Ishikawa (cell line): ENCODE results near the gene SLC7A10.

ENCODE experiments used
- CEBPB ChIP-seq: IDR thresholded peaks from 2 replicates; pipeline ENCODE4 v1.6.1; 2012
- CREB1 ChIP-seq: IDR thresholded peaks from 2 replicates; pipeline ENCODE4 v1.6.1; 2012; ENCODE audit warnings: low read depth
- EGR1 ChIP-seq: IDR thresholded peaks from 2 replicates; pipeline ENCODE4 v1.6.1; 2012
- EP300 ChIP-seq: IDR thresholded peaks from 2 replicates; pipeline ENCODE4 v1.6.1; 2012; ENCODE audit warnings: borderline replicate concordance
- FOXM1 ChIP-seq: IDR thresholded peaks from 2 replicates; pipeline ENCODE4 v1.6.1; 2012; ENCODE audit warnings: low read depth, borderline replicate concordance
- NFIC ChIP-seq: IDR thresholded peaks from 2 replicates; pipeline ENCODE4 v1.6.1; 2012
- RAD21 ChIP-seq: IDR thresholded peaks from 2 replicates; pipeline ENCODE4 v1.6.1; 2012; ENCODE audit warnings: low read depth
- TAF1 ChIP-seq: IDR thresholded peaks from 2 replicates; pipeline ENCODE4 v1.6.1; 2012; ENCODE audit warnings: low read depth, mild to moderate bottlenecking
- TCF12 ChIP-seq: IDR thresholded peaks from 2 replicates; pipeline ENCODE4 v1.6.1; 2012; ENCODE audit warnings: low read depth
- TEAD4 ChIP-seq: IDR thresholded peaks from 2 replicates; pipeline ENCODE4 v1.6.1; 2012
- YY1 ChIP-seq: IDR thresholded peaks from 2 replicates; pipeline ENCODE4 v1.6.1; 2012; ENCODE audit warnings: low read depth
- ZBTB7A ChIP-seq: IDR thresholded peaks from 2 replicates; pipeline ENCODE4 v1.6.1; 2012; ENCODE audit warnings: low read depth
- TF ChIP-seq, protein P1 (sequence below): IDR thresholded peaks from 2 replicates; pipeline ENCODE4 v1.6.1; 2012; ENCODE audit warnings: low read depth, mild to moderate bottlenecking
- TF ChIP-seq, protein P2 (sequence below): IDR thresholded peaks from 2 replicates; pipeline ENCODE4 v1.6.1; 2012
- TF ChIP-seq, protein P3 (sequence below): IDR thresholded peaks from 2 replicates; pipeline ENCODE4 v1.6.1; 2012

SLC7A10 gene

DNA sequence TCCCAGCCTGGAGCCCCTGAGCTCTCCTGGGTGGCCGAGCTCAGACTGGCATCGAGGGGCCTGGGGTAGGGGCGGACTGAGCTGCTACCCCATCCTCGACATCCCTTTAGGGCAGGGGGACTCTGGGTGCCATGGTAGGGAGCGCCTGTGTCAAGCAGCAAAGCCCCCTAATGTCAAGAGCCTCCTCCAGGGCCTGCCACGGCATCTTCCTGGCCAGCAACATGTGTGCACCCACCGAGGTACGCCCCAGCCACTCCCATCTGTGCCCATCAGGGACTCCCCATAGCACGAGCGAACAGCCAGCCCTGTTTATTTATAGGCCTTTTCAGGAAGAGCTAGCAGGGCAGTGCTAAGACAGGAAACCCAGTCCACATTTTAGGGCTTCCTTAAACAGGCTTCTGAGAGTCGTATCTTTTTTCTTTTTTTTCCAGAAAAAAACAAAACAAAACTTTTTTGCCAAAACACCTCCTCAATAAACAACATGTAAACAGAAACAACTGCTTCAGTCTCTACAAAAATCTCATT lies 17.2 kb downstream of the SLC7A10 start:
- TF ChIP-seq, protein P1, sequence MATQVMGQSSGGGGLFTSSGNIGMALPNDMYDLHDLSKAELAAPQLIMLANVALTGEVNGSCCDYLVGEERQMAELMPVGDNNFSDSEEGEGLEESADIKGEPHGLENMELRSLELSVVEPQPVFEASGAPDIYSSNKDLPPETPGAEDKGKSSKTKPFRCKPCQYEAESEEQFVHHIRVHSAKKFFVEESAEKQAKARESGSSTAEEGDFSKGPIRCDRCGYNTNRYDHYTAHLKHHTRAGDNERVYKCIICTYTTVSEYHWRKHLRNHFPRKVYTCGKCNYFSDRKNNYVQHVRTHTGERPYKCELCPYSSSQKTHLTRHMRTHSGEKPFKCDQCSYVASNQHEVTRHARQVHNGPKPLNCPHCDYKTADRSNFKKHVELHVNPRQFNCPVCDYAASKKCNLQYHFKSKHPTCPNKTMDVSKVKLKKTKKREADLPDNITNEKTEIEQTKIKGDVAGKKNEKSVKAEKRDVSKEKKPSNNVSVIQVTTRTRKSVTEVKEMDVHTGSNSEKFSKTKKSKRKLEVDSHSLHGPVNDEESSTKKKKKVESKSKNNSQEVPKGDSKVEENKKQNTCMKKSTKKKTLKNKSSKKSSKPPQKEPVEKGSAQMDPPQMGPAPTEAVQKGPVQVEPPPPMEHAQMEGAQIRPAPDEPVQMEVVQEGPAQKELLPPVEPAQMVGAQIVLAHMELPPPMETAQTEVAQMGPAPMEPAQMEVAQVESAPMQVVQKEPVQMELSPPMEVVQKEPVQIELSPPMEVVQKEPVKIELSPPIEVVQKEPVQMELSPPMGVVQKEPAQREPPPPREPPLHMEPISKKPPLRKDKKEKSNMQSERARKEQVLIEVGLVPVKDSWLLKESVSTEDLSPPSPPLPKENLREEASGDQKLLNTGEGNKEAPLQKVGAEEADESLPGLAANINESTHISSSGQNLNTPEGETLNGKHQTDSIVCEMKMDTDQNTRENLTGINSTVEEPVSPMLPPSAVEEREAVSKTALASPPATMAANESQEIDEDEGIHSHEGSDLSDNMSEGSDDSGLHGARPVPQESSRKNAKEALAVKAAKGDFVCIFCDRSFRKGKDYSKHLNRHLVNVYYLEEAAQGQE, result no peak
- no peak for TF ChIP-seq RAD21
- no peak for TF ChIP-seq TCF12
- no peak for TF ChIP-seq FOXM1
- TF ChIP-seq CEBPB, result no peak

DNA sequence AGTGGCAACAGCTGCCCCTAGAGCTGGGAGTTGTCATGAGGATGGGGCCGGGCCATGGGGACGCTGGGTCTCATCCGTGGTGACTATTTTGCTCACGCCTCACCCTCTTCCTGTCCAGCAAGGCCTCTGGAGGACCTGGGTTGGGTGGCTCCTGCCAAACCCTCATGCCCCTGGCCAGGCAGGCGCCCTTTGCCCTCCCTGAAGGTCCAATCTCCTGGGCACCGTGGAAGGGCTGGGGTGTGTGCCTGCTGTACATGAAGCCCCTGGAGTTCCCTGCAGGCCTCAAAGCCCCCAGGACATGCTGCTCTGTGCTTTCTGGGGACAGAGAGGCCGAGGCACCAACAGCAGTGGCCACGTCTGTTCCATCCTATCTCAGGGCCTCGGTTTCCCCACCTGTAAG lies 17.7 kb downstream of the SLC7A10 start:
- TF ChIP-seq YY1 (no peak), TEAD4 (no peak), CREB1 (no peak), FOXM1 (no peak), ZBTB7A (no peak), CEBPB (no peak), TCF12 (no peak), EP300 (no peak), NFIC (no peak)

DNA sequence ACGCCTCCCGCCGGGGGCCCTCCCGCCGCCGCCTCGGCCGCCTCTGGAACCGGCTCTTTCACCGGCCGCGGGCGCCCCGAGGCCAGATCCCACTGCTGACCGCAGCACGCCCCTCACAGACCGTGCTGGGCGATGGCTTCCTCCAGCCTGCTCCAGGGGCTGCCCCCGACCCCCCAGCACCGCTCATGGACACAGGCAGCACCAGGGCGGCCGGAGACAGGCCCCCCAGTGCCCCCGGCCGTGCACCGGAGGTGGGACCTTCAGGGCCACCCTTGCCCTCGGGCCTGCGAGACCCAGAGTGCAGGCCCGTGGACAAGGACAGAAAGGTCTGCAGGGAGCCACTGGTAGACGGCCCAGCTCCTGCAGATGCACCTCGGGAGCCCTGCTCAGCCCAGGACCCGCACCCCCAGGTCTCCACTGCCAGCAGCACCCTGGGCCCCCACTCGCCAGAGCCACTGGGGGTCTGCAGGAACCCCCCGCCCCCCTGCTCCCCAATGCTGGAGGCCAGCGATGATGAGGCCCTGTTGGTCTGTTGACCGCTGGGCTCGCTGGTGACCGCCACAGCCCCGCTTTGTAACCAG lies 18.5 kb downstream of the SLC7A10 start:
- TF ChIP-seq CEBPB (no peak), CREB1 (no peak), EGR1 (no peak), NFIC (no peak), TEAD4 (no peak), TAF1 (no peak), TCF12 (no peak), RAD21 (no peak), ZBTB7A (no peak)

DNA sequence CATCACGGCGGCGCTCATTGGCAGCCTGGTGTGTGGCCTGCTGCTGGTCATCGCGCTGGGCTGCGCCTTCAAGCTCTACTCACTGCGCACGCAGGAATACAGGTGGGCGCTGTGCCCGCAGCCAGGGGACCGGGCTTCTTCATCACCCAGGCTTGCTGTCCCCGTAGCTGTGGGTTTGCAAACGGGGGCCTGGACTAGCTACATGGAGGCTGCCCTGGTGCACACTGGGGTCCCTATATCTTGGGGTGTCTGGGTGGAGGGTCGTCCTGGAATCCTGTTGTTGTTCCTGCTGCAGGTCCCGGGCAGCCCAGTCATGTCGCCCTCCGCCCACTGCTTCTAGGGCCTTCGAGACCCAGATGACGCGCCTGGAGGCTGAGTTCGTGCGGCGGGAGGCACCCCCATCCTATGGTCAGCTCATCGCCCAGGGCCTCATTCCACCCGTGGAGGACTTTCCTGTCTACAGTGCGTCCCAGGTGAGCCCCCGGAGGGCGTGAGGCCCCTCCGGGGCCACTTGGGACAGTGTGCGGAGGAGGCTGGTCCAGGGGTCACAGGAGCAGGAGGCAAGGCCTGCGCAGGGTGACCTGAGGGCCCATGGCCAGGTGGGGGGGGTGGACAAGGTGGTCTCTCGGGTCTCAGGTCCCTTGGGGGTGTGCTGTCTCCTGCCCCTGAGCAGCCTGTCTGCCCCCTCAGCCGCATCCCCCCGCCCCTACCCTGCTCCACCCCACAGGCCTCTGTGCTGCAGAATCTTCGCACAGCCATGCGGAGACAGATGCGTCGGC lies 19.2 kb downstream of the SLC7A10 start:
- TF ChIP-seq RAD21 (no peak), EP300 (no peak), TAF1 (no peak)

DNA sequence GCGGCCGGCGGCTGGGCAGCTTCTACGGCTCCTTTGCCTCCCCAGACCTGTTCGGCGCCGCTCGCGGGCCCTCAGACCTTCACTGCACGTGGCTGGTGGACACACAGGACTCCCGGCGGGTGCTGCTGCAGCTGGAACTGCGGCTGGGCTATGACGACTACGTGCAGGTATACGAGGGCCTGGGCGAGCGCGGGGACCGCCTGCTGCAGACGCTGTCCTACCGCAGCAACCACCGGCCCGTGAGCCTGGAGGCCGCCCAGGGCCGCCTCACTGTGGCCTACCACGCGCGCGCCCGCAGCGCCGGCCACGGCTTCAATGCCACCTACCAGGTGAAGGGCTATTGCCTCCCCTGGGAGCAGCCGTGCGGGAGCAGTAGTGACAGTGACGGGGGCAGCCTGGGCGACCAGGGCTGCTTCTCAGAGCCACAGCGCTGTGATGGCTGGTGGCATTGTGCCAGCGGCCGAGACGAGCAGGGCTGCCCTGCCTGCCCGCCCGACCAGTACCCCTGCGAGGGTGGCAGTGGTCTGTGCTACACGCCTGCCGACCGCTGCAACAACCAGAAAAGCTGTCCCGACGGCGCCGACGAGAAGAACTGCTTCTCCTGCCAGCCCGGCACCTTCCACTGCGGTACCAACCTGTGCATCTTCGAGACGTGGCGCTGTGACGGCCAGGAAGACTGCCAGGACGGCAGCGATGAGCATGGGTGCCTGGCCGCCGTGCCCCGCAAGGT lies 20.0 kb downstream of the SLC7A10 start:
- TF ChIP-seq FOXM1 (no peak), YY1 (no peak), EGR1 (no peak), ZBTB7A (no peak), RAD21 (no peak), CEBPB (no peak), EP300 (no peak), TCF12 (no peak), TAF1 (no peak), NFIC (no peak), TEAD4 (no peak), CREB1 (no peak)
- TF ChIP-seq, protein P1, result no peak
- TF ChIP-seq, protein P2, sequence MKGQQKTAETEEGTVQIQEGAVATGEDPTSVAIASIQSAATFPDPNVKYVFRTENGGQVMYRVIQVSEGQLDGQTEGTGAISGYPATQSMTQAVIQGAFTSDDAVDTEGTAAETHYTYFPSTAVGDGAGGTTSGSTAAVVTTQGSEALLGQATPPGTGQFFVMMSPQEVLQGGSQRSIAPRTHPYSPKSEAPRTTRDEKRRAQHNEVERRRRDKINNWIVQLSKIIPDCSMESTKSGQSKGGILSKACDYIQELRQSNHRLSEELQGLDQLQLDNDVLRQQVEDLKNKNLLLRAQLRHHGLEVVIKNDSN, result no peak
- TF ChIP-seq, protein P3, sequence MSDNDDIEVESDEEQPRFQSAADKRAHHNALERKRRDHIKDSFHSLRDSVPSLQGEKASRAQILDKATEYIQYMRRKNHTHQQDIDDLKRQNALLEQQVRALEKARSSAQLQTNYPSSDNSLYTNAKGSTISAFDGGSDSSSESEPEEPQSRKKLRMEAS, result no peak

DNA sequence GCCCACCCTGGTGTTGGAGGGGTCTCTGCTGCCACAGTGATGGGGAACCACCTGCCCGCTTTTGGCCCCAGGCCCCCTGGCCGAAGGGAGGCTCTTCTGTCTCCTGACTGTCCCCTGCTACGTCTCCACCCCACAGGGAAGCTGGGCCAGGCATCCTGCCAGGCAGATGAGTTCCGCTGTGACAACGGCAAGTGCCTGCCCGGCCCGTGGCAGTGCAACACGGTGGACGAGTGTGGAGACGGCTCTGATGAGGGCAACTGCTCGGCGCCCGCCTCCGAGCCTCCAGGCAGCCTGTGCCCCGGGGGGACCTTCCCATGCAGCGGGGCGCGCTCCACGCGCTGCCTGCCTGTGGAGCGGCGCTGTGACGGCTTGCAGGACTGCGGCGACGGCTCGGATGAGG lies 20.5 kb downstream of the SLC7A10 start:
- no peak for TF ChIP-seq CEBPB
- TF ChIP-seq ZBTB7A, result no peak
- TF ChIP-seq, protein P3, result no peak
- TF ChIP-seq FOXM1, result no peak
- TF ChIP-seq EGR1, result no peak
- TF ChIP-seq TCF12, result no peak
